Measurements from ENCODE around the gene VSX1.

GRCh38 chr20:25055711-25056495 is 26.0 kb downstream of the VSX1 start:
- no peak for TF ChIP-seq CTCF (conservative IDR thresholded peaks at IDR 0.05; ENCODE audit: low read depth, low read length)
- TF ChIP-seq EZH2 (IDR thresholded peaks at IDR 0.05; ENCODE audit: borderline replicate concordance, low read depth, low read length, poor library complexity, severe bottlenecking), result no peak

All from A673 (cell line).